ENCODE data around the gene STK17A.

DNA sequence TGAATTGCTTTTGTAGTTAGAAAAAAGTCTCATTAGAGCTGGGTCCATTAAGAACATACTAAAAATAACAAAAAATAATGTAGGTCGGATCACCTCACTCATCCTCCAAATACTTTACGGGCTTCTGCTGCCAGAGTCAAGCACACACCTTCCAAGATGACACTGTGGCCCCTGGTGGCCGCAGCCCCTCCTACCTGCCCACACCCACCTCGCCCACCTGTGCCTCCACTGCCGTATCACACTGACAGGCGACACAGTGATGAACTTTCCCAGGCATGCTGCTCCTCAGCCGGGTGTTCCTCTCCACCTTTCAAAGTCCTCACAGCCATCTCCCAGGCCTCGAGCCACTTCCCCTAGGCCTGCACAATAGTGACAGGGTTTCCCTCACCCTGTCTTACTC, 60.9 kb downstream of the STK17A start:
- TF ChIP-seq, protein P1, sequence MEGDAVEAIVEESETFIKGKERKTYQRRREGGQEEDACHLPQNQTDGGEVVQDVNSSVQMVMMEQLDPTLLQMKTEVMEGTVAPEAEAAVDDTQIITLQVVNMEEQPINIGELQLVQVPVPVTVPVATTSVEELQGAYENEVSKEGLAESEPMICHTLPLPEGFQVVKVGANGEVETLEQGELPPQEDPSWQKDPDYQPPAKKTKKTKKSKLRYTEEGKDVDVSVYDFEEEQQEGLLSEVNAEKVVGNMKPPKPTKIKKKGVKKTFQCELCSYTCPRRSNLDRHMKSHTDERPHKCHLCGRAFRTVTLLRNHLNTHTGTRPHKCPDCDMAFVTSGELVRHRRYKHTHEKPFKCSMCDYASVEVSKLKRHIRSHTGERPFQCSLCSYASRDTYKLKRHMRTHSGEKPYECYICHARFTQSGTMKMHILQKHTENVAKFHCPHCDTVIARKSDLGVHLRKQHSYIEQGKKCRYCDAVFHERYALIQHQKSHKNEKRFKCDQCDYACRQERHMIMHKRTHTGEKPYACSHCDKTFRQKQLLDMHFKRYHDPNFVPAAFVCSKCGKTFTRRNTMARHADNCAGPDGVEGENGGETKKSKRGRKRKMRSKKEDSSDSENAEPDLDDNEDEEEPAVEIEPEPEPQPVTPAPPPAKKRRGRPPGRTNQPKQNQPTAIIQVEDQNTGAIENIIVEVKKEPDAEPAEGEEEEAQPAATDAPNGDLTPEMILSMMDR (IDR thresholded peaks at IDR 0.05; ENCODE audit: control extremely low read depth in 1 of 3, insufficient read depth in 1 of 3, low read depth in 1 of 3, low read length in 3 of 3): no peak
- TF ChIP-seq CEBPB (IDR thresholded peaks at IDR 0.05; ENCODE audit: low read depth, low read length) (no peak), HDAC6 (IDR thresholded peaks at IDR 0.05; ENCODE audit: low read depth, low read length) (no peak)
